Testis (tissue), 3 donors: ENCODE data around the gene SEMA3G. TPM values are rescaled to one million over a fixed set of nuclear protein-coding genes. Genes with fewer than 3 reads are reported as not detected.

Experiments
- DNase-seq: peaks from one replicate; pipeline ENCODE4 v3.0.0-alpha.2; 2019
- H3K27ac ChIP-seq, 2 donors: fragments of 200-600 bp; sonication (generic); one replicate each; pipeline ENCODE4 v1.5.1; 2019
- H3K27me3 ChIP-seq: fragments of 200-600 bp; sonication (generic); one replicate; pipeline ENCODE4 v1.5.1; 2019
- H3K36me3 ChIP-seq: fragments of 200-600 bp; sonication (generic); one replicate; pipeline ENCODE4 v1.5.1; 2017; ENCODE audit warnings: low read depth; ENCODE audit errors: missing control alignments
- H3K4me1 ChIP-seq: fragments of 200-600 bp; sonication (generic); one replicate; pipeline ENCODE4 v1.5.1; 2019
- H3K4me3 ChIP-seq, 2 donors: fragments of 200-600 bp; sonication (generic); one replicate each; pipeline ENCODE4 v1.5.1; 2017 to 2019
- H3K9me3 ChIP-seq: fragments of 200-600 bp; sonication (generic); one replicate; pipeline ENCODE4 v1.5.1; 2017
- CTCF ChIP-seq, 3 experiments: fragments of 450-650 bp in 2 of 3; fragments of 200-600 bp in 1 of 3; sonication (generic) in 1 of 3; IDR thresholded peaks; one replicate each; pipeline ENCODE4 v1.5.1; 2016 to 2019; ENCODE audit warnings: antibody characterized with exemption in 3 of 3, mild to moderate bottlenecking in 2 of 3, moderate library complexity in 1 of 3
- POLR2A ChIP-seq: fragments of 450-650 bp; IDR thresholded peaks from one replicate; pipeline ENCODE4 v1.6.1; 2017; ENCODE audit warnings: antibody characterized with exemption, mild to moderate bottlenecking, moderate library complexity
- WGBS, 2 donors: methylation state at CpG; one replicate each; pipeline ENCODE4 v1.1.5; 2018; 5-methylcytosine and 5-hydroxymethylcytosine counted together
- intact Hi-C: fragments of 100-400 bp; cut with DNase I; formaldehyde crosslinking; loops from one replicate; pipeline ENCODE4 v1.15.1; 2023; ENCODE audit warnings: low total_unique reads
- polyA plus RNA-seq: library from polyadenylated mRNA; stranded (reverse); fragments of 350-450 nt; fragmentation: Illumina TruSeq; extraction: RNeasy Lipid Tissue Mini Kit (QIAGEN cat#74804); gene quantifications from one replicate; pipeline ENCODE4 v1.2.3, GENCODE V29; 2014; ENCODE audit warnings: low read depth, low replicate concordance; ENCODE audit not compliant: insufficient read depth
- total RNA-seq, 2 donors: library from RNA; depleted of rRNA; stranded (reverse); fragments of >200 nt; gene quantifications; one replicate each; pipeline ENCODE4 v1.2.3, GENCODE V29; 2016

SEMA3G gene
- total and polyA plus RNA-seq, 3 donors from 2014 or later: 1.7 to 3.1 (median 2.1) TPM

- Histone ChIP-seq H3K4me1 (peaks cover 49% of the 10 kb centered on the region), H3K4me3 (no peak overlapping the region), H3K36me3 (no peaks in the 10 kb centered on the region), H3K9me3 (no peaks in the 10 kb centered on the region), H3K27me3 (no peaks in the 10 kb centered on the region), H3K27ac (peak overlapping the region; percentile 81 to 84)
- intact Hi-C loops: no loop called here
- no peak for TF ChIP-seq POLR2A
- no peak for TF ChIP-seq CTCF (IDR thresholded peaks at IDR 0.05)
- DNase-seq: no peak
- WGBS, 2 donors: 31 to 55% methylated on average over 9 of the region's 9 CpGs
These were observed 23.4 kb upstream of the SEMA3G start for GRCh38 chr3:52468336-52468735.

DNA sequence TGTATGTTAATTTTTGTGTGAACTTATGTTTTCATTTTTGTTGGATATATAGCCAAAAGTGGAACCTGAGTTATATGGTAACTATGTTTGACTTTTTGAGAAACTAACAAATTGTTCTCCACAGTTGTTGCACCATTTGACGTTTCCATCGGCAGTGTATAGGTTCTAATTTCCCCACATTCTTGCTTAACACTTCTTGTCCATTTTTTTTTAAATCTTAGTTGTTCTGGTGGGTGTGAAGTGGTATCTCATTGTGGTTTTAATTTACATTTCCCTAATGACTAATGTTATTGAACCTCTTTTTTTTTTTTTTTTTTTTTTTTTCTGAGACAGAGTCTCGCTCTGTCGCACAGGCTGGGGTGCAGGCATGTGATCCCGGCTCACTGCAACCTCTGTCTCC, 18.5 kb upstream of the SEMA3G start:
- TF ChIP-seq POLR2A (no peak), CTCF (IDR thresholded peaks at IDR 0.05) (no peak)
- intact Hi-C loops: no loop called here
- 72 to 91% methylated on average over 5 of the region's 5 CpGs for WGBS, 2 donors
- H3K4me1 ChIP-seq: peaks cover 21% of the 10 kb centered on the region
- H3K9me3 ChIP-seq: no peaks in the 10 kb centered on the region
- no peak for DNase-seq
- H3K27ac ChIP-seq: peak overlapping the region in 1 of 2 donors; percentile 48
- H3K4me3 ChIP-seq: no peak overlapping the region
- no peaks in the 10 kb centered on the region for H3K27me3 ChIP-seq
- H3K36me3 ChIP-seq: no peaks in the 10 kb centered on the region

DNA sequence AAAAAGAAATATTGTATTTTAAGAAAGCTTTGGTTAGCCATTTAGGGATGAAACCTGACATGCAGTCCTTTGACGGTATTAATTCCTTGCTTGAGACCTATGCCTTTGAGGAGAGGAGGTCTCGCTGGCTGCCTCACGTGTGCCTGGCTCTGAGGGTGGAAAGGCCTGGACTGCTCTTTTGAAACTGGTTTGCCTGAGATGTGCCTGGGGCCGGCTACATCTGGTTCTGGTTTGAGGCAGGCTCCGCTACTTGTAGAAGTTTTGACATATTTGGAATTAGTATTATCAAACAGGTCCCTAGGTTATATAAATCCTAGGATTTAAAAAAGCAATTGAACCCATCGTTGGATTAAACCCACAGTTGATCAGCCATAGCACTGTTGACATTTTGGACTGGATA, 17.0 kb upstream of the SEMA3G start:
- peak overlapping the region; percentile 28 to 48 for H3K27ac ChIP-seq
- no peak for DNase-seq
- intact Hi-C loops: no loop called here
- no peaks in the 10 kb centered on the region for H3K27me3 ChIP-seq
- no peak overlapping the region for H3K4me3 ChIP-seq
- TF ChIP-seq CTCF (IDR thresholded peaks at IDR 0.05) (no peak), POLR2A (no peak)
- 67 to 69% methylated on average over 6 of the region's 6 CpGs for WGBS, 2 donors
- peaks cover 18% of the 10 kb centered on the region for H3K4me1 ChIP-seq
- no peaks in the 10 kb centered on the region for H3K9me3 ChIP-seq
- H3K36me3 ChIP-seq: no peaks in the 10 kb centered on the region

- WGBS, 2 donors: 93 to 94% methylated on average over 12 to 14 of the region's 14 CpGs
- intact Hi-C loops: no loop called here
- H3K27ac ChIP-seq: no peak overlapping the region
- peaks cover 22% of the 10 kb centered on the region for H3K4me1 ChIP-seq
- H3K9me3 ChIP-seq: no peaks in the 10 kb centered on the region
- TF ChIP-seq POLR2A (no peak), CTCF (IDR thresholded peaks at IDR 0.05) (no peak)
- no peak for DNase-seq
- no peaks in the 10 kb centered on the region for H3K36me3 ChIP-seq
- H3K27me3 ChIP-seq: no peaks in the 10 kb centered on the region
- H3K4me3 ChIP-seq: no peak overlapping the region
These were observed 14.1 kb upstream of the SEMA3G start for GRCh38 chr3:52458770-52459545.
